GM23248 (cell line): Measurements from ENCODE around the gene CPT1C.

Experiments
- EZH2 ChIP-seq: fragments of 200-600 bp; sonication (generic); IDR thresholded peaks from 2 replicates; pipeline ENCODE4 v1.6.1; 2018; ENCODE audit warnings: antibody characterized with exemption, mild to moderate bottlenecking; ENCODE audit not compliant: insufficient read depth, poor library complexity, severe bottlenecking
- EZH2phosphoT487 ChIP-seq: fragments of 200-600 bp; sonication (generic); IDR thresholded peaks from 2 replicates; pipeline ENCODE4 v1.6.1; 2018; ENCODE audit warnings: antibody characterized with exemption, moderate library complexity, mild to moderate bottlenecking, low read depth; ENCODE audit not compliant: insufficient read depth

GRCh38 chr19:49686503-49687088 is 4.3 kb upstream of the CPT1C start:
- TF ChIP-seq EZH2 (no peak), EZH2phosphoT487 (no peak)
